CD14-positive monocyte (primary cell): Measurements from ENCODE around the gene C16orf96. TPM values are rescaled to one million over a fixed set of nuclear protein-coding genes. Genes with fewer than 3 reads are reported as not detected.

Source experiments
- DNase-seq, 3 donors: peaks; one replicate each; pipeline ENCODE4 v3.0.0-alpha.2; 2011 to 2022
- H2AFZ ChIP-seq: 2 replicates; pipeline ENCODE4 v1.6.0; 2012; ENCODE audit warnings: mild to moderate bottlenecking, low read depth, low read length, inconsistent platforms; ENCODE audit not compliant: insufficient read depth, poor library complexity, severe bottlenecking
- H3K27ac ChIP-seq, 2 donors: 1 replicate in 1 of 2; 2 replicates in 1 of 2; pipeline ENCODE4 v1.5.1; 2012 to 2013; ENCODE audit warnings: low read length in 2 of 2, control low read depth in 1 of 2, inconsistent platforms in 1 of 2, low read depth in 1 of 2, mild to moderate bottlenecking in 1 of 2
- H3K27me3 ChIP-seq, 2 donors: one replicate each; pipeline versions ENCODE4 v1.6.0 to v1.6.1; 2011 to 2013; ENCODE audit warnings: low read length in 2 of 2; ENCODE audit not compliant: control insufficient read depth in 2 of 2, insufficient read depth in 2 of 2
- H3K36me3 ChIP-seq, 2 donors: replicated peaks in 1 of 2; 1 replicate in 1 of 2; 2 replicates in 1 of 2; pipeline versions ENCODE4 v1.5.1 to v1.6.1; 2012 to 2013; ENCODE audit warnings: low read length in 2 of 2, control low read depth in 1 of 2, inconsistent platforms in 1 of 2, mild to moderate bottlenecking in 1 of 2; ENCODE audit not compliant: insufficient read depth in 2 of 2, control insufficient read depth in 1 of 2
- H3K4me1 ChIP-seq, 2 donors: 1 replicate in 1 of 2; 2 replicates in 1 of 2; pipeline versions ENCODE4 v1.5.1 to v1.6.1; 2012 to 2013; ENCODE audit warnings: low read length in 2 of 2, control low read depth in 1 of 2, inconsistent platforms in 1 of 2, mild to moderate bottlenecking in 1 of 2, moderate library complexity in 1 of 2; ENCODE audit not compliant: insufficient read depth in 2 of 2, control insufficient read depth in 1 of 2
- H3K4me2 ChIP-seq: replicated peaks from 2 replicates; pipeline ENCODE3; 2012; ENCODE audit warnings: low read length, moderate library complexity, mild to moderate bottlenecking; ENCODE audit not compliant: poor library complexity, severe bottlenecking; ENCODE audit errors: extremely low read depth
- H3K4me3 ChIP-seq, 3 experiments: fragments of 200-600 bp in 1 of 3; sonication (generic) in 1 of 3; replicated peaks in 1 of 3; 1 replicate in 2 of 3; 2 replicates in 1 of 3; pipeline ENCODE4 v1.5.1; 2011 to 2013; ENCODE audit warnings: low read length in 3 of 3, mild to moderate bottlenecking in 3 of 3, control low read depth in 2 of 3, low read depth in 2 of 3, inconsistent platforms in 1 of 3, moderate library complexity in 1 of 3
- H3K79me2 ChIP-seq: 2 replicates; pipeline ENCODE4 v1.6.0; 2012; ENCODE audit warnings: mild to moderate bottlenecking, control low read depth, inconsistent platforms, low read length, moderate library complexity; ENCODE audit not compliant: insufficient read depth
- H3K9ac ChIP-seq: 2 replicates; pipeline ENCODE4 v1.6.0; 2017; ENCODE audit warnings: low read length, mild to moderate bottlenecking; ENCODE audit not compliant: insufficient read depth, poor library complexity, severe bottlenecking
- H3K9me3 ChIP-seq, 2 donors: replicated peaks in 1 of 2; 1 replicate in 1 of 2; 2 replicates in 1 of 2; pipeline versions ENCODE4 v1.5.1 to v1.6.1; 2012 to 2013; ENCODE audit warnings: low read length in 2 of 2, control low read depth in 1 of 2; ENCODE audit not compliant: control insufficient read depth in 1 of 2, insufficient read depth in 1 of 2
- H4K20me1 ChIP-seq: 2 replicates; pipeline ENCODE4 v1.6.0; 2012; ENCODE audit warnings: mild to moderate bottlenecking, low read length, control low read depth, moderate library complexity; ENCODE audit not compliant: insufficient read depth
- H3K27ac Mint-ChIP-seq, 7 donors: one replicate each; pipeline ENCODE4 v1.8.0; 2020; ENCODE audit warnings: mild to moderate bottlenecking in 7 of 7, mixed read lengths in 7 of 7, moderate library complexity in 6 of 7, inconsistent platforms in 2 of 7
- H3K27me3 Mint-ChIP-seq, 3 donors: one replicate each; pipeline ENCODE4 v1.8.0; 2021 to 2022; ENCODE audit warnings: low read depth in 3 of 3, mild to moderate bottlenecking in 3 of 3, mixed read lengths in 3 of 3, moderate library complexity in 3 of 3, inconsistent platforms in 1 of 3
- H3K36me3 Mint-ChIP-seq, 2 donors: one replicate each; pipeline ENCODE4 v1.8.0; 2020; ENCODE audit warnings: mixed read lengths in 2 of 2, inconsistent platforms in 1 of 2, mild to moderate bottlenecking in 1 of 2
- H3K4me1 Mint-ChIP-seq: one replicate; pipeline ENCODE4 v1.8.0; 2020; ENCODE audit warnings: mild to moderate bottlenecking, mixed read lengths
- H3K4me3 Mint-ChIP-seq, 2 donors: one replicate each; pipeline ENCODE4 v1.8.0; 2020; ENCODE audit warnings: mild to moderate bottlenecking in 2 of 2, mixed read lengths in 2 of 2, moderate library complexity in 1 of 2
- H3K9me3 Mint-ChIP-seq, 7 donors: one replicate each; pipeline ENCODE4 v1.8.0; 2020 to 2022; ENCODE audit warnings: mixed read lengths in 7 of 7, mild to moderate bottlenecking in 6 of 7, moderate library complexity in 6 of 7, inconsistent platforms in 2 of 7
- CTCF ChIP-seq: fragments of 200-600 bp; IDR thresholded peaks from one replicate; pipeline ENCODE4 v1.8.0; 2022; ENCODE audit warnings: antibody characterized with exemption, mild to moderate bottlenecking
- WGBS: methylation state at CpG from one replicate; pipeline ENCODE4 v1.1.5; 2013; ENCODE audit warnings: missing lambda C conversion rate; ENCODE audit not compliant: insufficient coverage; 5-methylcytosine and 5-hydroxymethylcytosine counted together
- intact Hi-C, 2 donors: fragments of 100-400 bp; cut with micrococcal nuclease; formaldehyde crosslinking; loops; one replicate each; pipeline versions ENCODE4 v1.15.0 to v1.15.1; 2023
- polyA plus RNA-seq, 3 donors: library from polyadenylated mRNA; depleted of rRNA in 1 of 3; unstranded in 2 of 3; stranded (reverse) in 1 of 3; fragments of 300-500 nt in 2 of 3; fragments of >200 nt in 1 of 3; fragmentation: Illumina TruSeq in 2 of 3; gene quantifications; 1 replicate in 2 of 3; 2 replicates in 1 of 3; pipeline ENCODE4 v1.2.3, GENCODE V29; 2012 to 2021

C16orf96 gene
- polyA plus RNA-seq, 3 donors: 0.13 TPM; not detected in 2

GRCh38 chr16:4507588-4508345, 48.4 kb upstream of the C16orf96 start:
- H3K9me3 ChIP-seq: no peaks in the 10 kb centered on the region
- Mint-ChIP-seq H3K27me3 (peaks cover 0 to 2% (median 0%) of the 10 kb centered on the region in 3 donors), H3K4me3 (no peak overlapping the region), H3K4me1 (peaks cover 53% of the 10 kb centered on the region), H3K9me3 (peaks cover 0 to 4% (median 0%) of the 10 kb centered on the region in 7 donors), H3K36me3 (peaks cover 45 to 56% of the 10 kb centered on the region in 2 donors), H3K27ac (peak overlapping the region in 3 of 7 donors; percentile 8 to 41 (median 9))
- peaks cover 45 to 51% of the 10 kb centered on the region in 2 donors for H3K4me1 ChIP-seq
- no peak overlapping the region for H3K9ac ChIP-seq
- no peak for TF ChIP-seq CTCF
- no peak overlapping the region for H2AFZ ChIP-seq
- no peak for DNase-seq
- H3K4me3 ChIP-seq: no peak overlapping the region
- 94% methylated on average over 17 of the region's 17 CpGs for WGBS
- H3K27me3 ChIP-seq: no peaks in the 10 kb centered on the region
- intact Hi-C loops: loop anchor here (2.0 to 5.0 kb wide), 2 partner anchors 41 to 80 kb away; no protein-coding TSS in a partner anchor
- peaks cover 13% of the 10 kb centered on the region for H3K79me2 ChIP-seq
- peaks cover 38 to 49% of the 10 kb centered on the region in 2 donors for H3K36me3 ChIP-seq
- no peak overlapping the region for H3K4me2 ChIP-seq
- no peak overlapping the region for H3K27ac ChIP-seq
- no peaks in the 10 kb centered on the region for H4K20me1 ChIP-seq

GRCh38 chr16:4508806-4509205, 47.3 kb upstream of the C16orf96 start:
- Mint-ChIP-seq H3K4me1 (peaks cover 55% of the 10 kb centered on the region), H3K27me3 (peaks cover 0 to 2% (median 0%) of the 10 kb centered on the region in 3 donors), H3K36me3 (peaks cover 49 to 57% of the 10 kb centered on the region in 2 donors), H3K27ac (no peak overlapping the region), H3K9me3 (peaks cover 0 to 4% (median 0%) of the 10 kb centered on the region in 7 donors), H3K4me3 (no peak overlapping the region)
- H3K36me3 ChIP-seq: peaks cover 41 to 51% of the 10 kb centered on the region in 2 donors
- no peak overlapping the region for H3K27ac ChIP-seq
- no peak overlapping the region for H3K4me2 ChIP-seq
- TF ChIP-seq CTCF: no peak
- H2AFZ ChIP-seq: no peak overlapping the region
- H3K4me1 ChIP-seq: peaks cover 55 to 61% of the 10 kb centered on the region in 2 donors
- intact Hi-C loops: loop anchor here in 1 of 2 donors (5.0 kb wide), 1 partner anchor 78 kb away; no protein-coding TSS in a partner anchor
- 100% methylated on average over 1 of the region's 3 CpGs for whole genome bisulfite sequencing
- H3K4me3 ChIP-seq: no peak overlapping the region
- H3K79me2 ChIP-seq: peaks cover 22% of the 10 kb centered on the region
- H3K9ac ChIP-seq: no peak overlapping the region
- no peak for DNase-seq
- no peaks in the 10 kb centered on the region for H3K9me3 ChIP-seq
- no peaks in the 10 kb centered on the region for H4K20me1 ChIP-seq
- H3K27me3 ChIP-seq: no peaks in the 10 kb centered on the region
